Mesenchymal stem cell (in vitro differentiated cells and primary cell): ENCODE results near the gene SAPCD2.
A peak's percentile ranks its signal among the peaks of the same experiment; 100 is the strongest.

ENCODE experiments used
- DNase-seq: peaks from one replicate; pipeline ENCODE4 v3.0.0-alpha.2; 2013
- H2AFZ ChIP-seq: one replicate; pipeline ENCODE4 v1.6.1; 2013; ENCODE audit warnings: low read depth, mild to moderate bottlenecking, control low read depth, inconsistent platforms, low read length, moderate library complexity
- H2AK5ac ChIP-seq: 2 replicates; pipeline ENCODE4 v1.6.1; 2013; ENCODE audit warnings: low read length, moderate library complexity, mild to moderate bottlenecking, inconsistent platforms; ENCODE audit not compliant: severe bottlenecking
- H2BK120ac ChIP-seq: one replicate; pipeline ENCODE4 v1.6.1; 2013; ENCODE audit warnings: low read depth, mild to moderate bottlenecking, inconsistent platforms, low read length, moderate library complexity
- H2BK12ac ChIP-seq, 2 experiments: one replicate each; pipeline ENCODE4 v1.6.1; 2013; ENCODE audit warnings: inconsistent platforms in 2 of 2, low read length in 2 of 2, mild to moderate bottlenecking in 2 of 2, moderate library complexity in 2 of 2, control low read depth in 1 of 2
- H2BK15ac ChIP-seq: one replicate; pipeline ENCODE4 v1.6.1; 2013; ENCODE audit warnings: mild to moderate bottlenecking, low read depth, inconsistent platforms; ENCODE audit not compliant: poor library complexity, severe bottlenecking
- H2BK5ac ChIP-seq: 2 replicates; pipeline ENCODE4 v1.6.1; 2013; ENCODE audit warnings: low read depth, mild to moderate bottlenecking, low read length, control low read depth, inconsistent platforms; ENCODE audit not compliant: poor library complexity, severe bottlenecking
- H3K14ac ChIP-seq, 2 experiments: one replicate each; pipeline ENCODE4 v1.6.1; 2013; ENCODE audit warnings: inconsistent platforms in 2 of 2, low read length in 2 of 2, control low read depth in 1 of 2, mild to moderate bottlenecking in 1 of 2, moderate library complexity in 1 of 2
- H3K18ac ChIP-seq, 2 experiments: one replicate each; pipeline ENCODE4 v1.6.1; 2013; ENCODE audit warnings: inconsistent platforms in 2 of 2, low read length in 2 of 2, control low read depth in 1 of 2, low read depth in 1 of 2, mild to moderate bottlenecking in 1 of 2
- H3K23ac ChIP-seq, 2 experiments: one replicate each; pipeline ENCODE4 v1.6.1; 2013; ENCODE audit warnings: inconsistent platforms in 2 of 2, low read length in 2 of 2, mild to moderate bottlenecking in 2 of 2, moderate library complexity in 2 of 2, control low read depth in 1 of 2
- H3K27ac ChIP-seq: 2 replicates; pipeline ENCODE4 v1.5.1; 2013; ENCODE audit warnings: mild to moderate bottlenecking, moderate library complexity, low read length, control low read depth, inconsistent platforms; ENCODE audit not compliant: poor library complexity, severe bottlenecking
- H3K27me3 ChIP-seq, 2 experiments: 2 replicates each; pipeline versions ENCODE4 v1.6.1 to v1.7.0; 2013; ENCODE audit warnings: low read length in 2 of 2, mild to moderate bottlenecking in 2 of 2, moderate library complexity in 2 of 2, control low read depth in 1 of 2, inconsistent platforms in 1 of 2; ENCODE audit not compliant: control insufficient read depth in 1 of 2, insufficient read depth in 1 of 2
- H3K36me3 ChIP-seq, 2 experiments: 2 replicates each; pipeline versions ENCODE4 v1.6.1 to v1.7.0; 2013; ENCODE audit warnings: low read length in 2 of 2, control low read depth in 1 of 2, inconsistent platforms in 1 of 2, low read depth in 1 of 2, mild to moderate bottlenecking in 1 of 2; ENCODE audit not compliant: insufficient read depth in 2 of 2, control insufficient read depth in 1 of 2
- H3K4ac ChIP-seq, 2 experiments: one replicate each; pipeline ENCODE4 v1.6.1; 2013; ENCODE audit warnings: inconsistent platforms in 2 of 2, low read length in 2 of 2, mild to moderate bottlenecking in 2 of 2, moderate library complexity in 2 of 2, control low read depth in 1 of 2, low read depth in 1 of 2
- H3K4me1 ChIP-seq: 2 replicates; pipeline ENCODE4 v1.6.1; 2013; ENCODE audit warnings: low read depth, low read length, control low read depth; ENCODE audit not compliant: control insufficient read depth, insufficient read depth
- H3K4me2 ChIP-seq: 2 replicates; pipeline ENCODE4 v1.6.1; 2013; ENCODE audit warnings: low read length, mild to moderate bottlenecking, inconsistent platforms; ENCODE audit not compliant: poor library complexity, severe bottlenecking
- H3K4me3 ChIP-seq, 2 experiments: 2 replicates each; pipeline versions ENCODE4 v1.5.1 to v1.7.0; 2013; ENCODE audit warnings: low read length in 2 of 2, mild to moderate bottlenecking in 2 of 2, control low read depth in 1 of 2, low read depth in 1 of 2; ENCODE audit not compliant: insufficient read depth in 1 of 2
- H3K79me1 ChIP-seq: replicated peaks from 2 replicates; pipeline ENCODE4 v1.6.1; 2013; ENCODE audit warnings: mild to moderate bottlenecking, control low read depth, low read length, inconsistent platforms; ENCODE audit not compliant: poor library complexity, severe bottlenecking
- H3K9ac ChIP-seq: 2 replicates; pipeline ENCODE4 v1.7.0; 2013; ENCODE audit warnings: mild to moderate bottlenecking, low read length, moderate library complexity
- H3K9me3 ChIP-seq: 2 replicates; pipeline ENCODE4 v1.7.0; 2013; ENCODE audit warnings: mild to moderate bottlenecking, low read length; ENCODE audit not compliant: control insufficient read depth
- H4K8ac ChIP-seq: one replicate; pipeline ENCODE4 v1.6.1; 2013; ENCODE audit warnings: inconsistent platforms, mild to moderate bottlenecking, low read length, moderate library complexity
- H4K91ac ChIP-seq: one replicate; pipeline ENCODE4 v1.6.1; 2013; ENCODE audit warnings: mild to moderate bottlenecking, low read length, inconsistent platforms
- WGBS: methylation state at CpG from one replicate; pipeline ENCODE4 v1.1.7; 2013; ENCODE audit warnings: mixed read lengths; 5-methylcytosine and 5-hydroxymethylcytosine counted together

SAPCD2 gene

GRCh38 chr9:137110911-137111787, 40.8 kb upstream of the SAPCD2 start:
- no peak overlapping the region for H2AFZ ChIP-seq
- H3K9ac ChIP-seq = no peak overlapping the region
- WGBS = 91% methylated on average over 28 of the region's 28 CpGs
- H3K4ac ChIP-seq = no peak overlapping the region
- H3K4me2 ChIP-seq = no peak overlapping the region
- H4K8ac ChIP-seq = no peak overlapping the region
- no peak overlapping the region for H2BK15ac ChIP-seq
- H3K9me3 ChIP-seq = no peaks in the 10 kb centered on the region
- H2BK5ac ChIP-seq = no peak overlapping the region
- no peak overlapping the region for H3K14ac ChIP-seq
- H2AK5ac ChIP-seq = no peak overlapping the region
- H3K79me1 ChIP-seq = peaks cover 12% of the 10 kb centered on the region
- H4K91ac ChIP-seq = no peak overlapping the region
- H3K36me3 ChIP-seq = peaks cover 63 to 74% of the 10 kb centered on the region in 2 experiments
- peaks cover 16% of the 10 kb centered on the region for H3K4me1 ChIP-seq
- no peak overlapping the region for H3K27ac ChIP-seq
- no peak overlapping the region for H2BK12ac ChIP-seq
- H3K23ac ChIP-seq = no peak overlapping the region
- no peak overlapping the region for H3K18ac ChIP-seq
- no peaks in the 10 kb centered on the region for H3K27me3 ChIP-seq
- DNase-seq = no peak
- H2BK120ac ChIP-seq = no peak overlapping the region
- no peak overlapping the region for H3K4me3 ChIP-seq

- H2BK12ac ChIP-seq = no peak overlapping the region
- no peak overlapping the region for H2AK5ac ChIP-seq
- no peak overlapping the region for H3K4me2 ChIP-seq
- H2BK5ac ChIP-seq = no peak overlapping the region
- no peak overlapping the region for H4K8ac ChIP-seq
- no peak overlapping the region for H3K18ac ChIP-seq
- no peak overlapping the region for H2BK120ac ChIP-seq
- H2AFZ ChIP-seq = no peak overlapping the region
- H2BK15ac ChIP-seq = no peak overlapping the region
- no peak for DNase-seq
- H3K4me3 ChIP-seq = no peak overlapping the region
- peaks cover 70 to 82% of the 10 kb centered on the region in 2 experiments for H3K36me3 ChIP-seq
- 96% methylated on average over 38 of the region's 38 CpGs for WGBS
- no peak overlapping the region for H3K4ac ChIP-seq
- no peaks in the 10 kb centered on the region for H3K27me3 ChIP-seq
- H3K9ac ChIP-seq = no peak overlapping the region
- peaks cover 16% of the 10 kb centered on the region for H3K4me1 ChIP-seq
- H3K79me1 ChIP-seq = peaks cover 15% of the 10 kb centered on the region
- no peaks in the 10 kb centered on the region for H3K9me3 ChIP-seq
- H3K14ac ChIP-seq = no peak overlapping the region
- no peak overlapping the region for H3K27ac ChIP-seq
- H3K23ac ChIP-seq = no peak overlapping the region
- H4K91ac ChIP-seq = no peak overlapping the region
Measured at GRCh38 chr9:137110147-137110910, 40.0 kb upstream of the SAPCD2 start.

- Histone ChIP-seq H3K9ac (no peak overlapping the region), H2BK12ac (no peak overlapping the region), H2AK5ac (no peak overlapping the region), H3K4me3 (no peak overlapping the region), H3K27ac (no peak overlapping the region), H3K18ac (no peak overlapping the region), H3K4me2 (no peak overlapping the region), H4K8ac (no peak overlapping the region), H2BK15ac (no peak overlapping the region), H2BK120ac (no peak overlapping the region), H2AFZ (no peak overlapping the region), H3K9me3 (no peaks in the 10 kb centered on the region), H3K14ac (no peak overlapping the region), H3K79me1 (peaks cover 19% of the 10 kb centered on the region), H3K27me3 (no peaks in the 10 kb centered on the region), H3K36me3 (peaks cover 77 to 90% of the 10 kb centered on the region in 2 experiments), H2BK5ac (no peak overlapping the region), H3K23ac (no peak overlapping the region), H3K4me1 (peaks cover 8% of the 10 kb centered on the region), H3K4ac (no peak overlapping the region), H4K91ac (peak overlapping the region; percentile 47)
- no peak for DNase-seq
- whole genome bisulfite sequencing = 93% methylated on average over 34 of the region's 34 CpGs
Measured at GRCh38 chr9:137109250-137110146, 39.1 kb upstream of the SAPCD2 start.
